Activated T-helper 2 cell treated with anti-CD3 and anti-CD28 coated beads, Interferon-gamma antibody, Interleukin-2, Interleukin-4, amounts not matched to agents 10 μg/mL and 5 μg/mL and 100 μg/mL, durations not matched to agents 14 hours and 24 hours and 36 hours (primary cell): ENCODE data around the gene UBE2L3. TPM values are rescaled to one million over a fixed set of nuclear protein-coding genes. Genes with fewer than 3 reads are reported as not detected.
"Not testable (repeated sequence)": the region's sequence is repeated elsewhere in the genome, so short reads cannot be mapped to it uniquely, and the experiment has no call there.

ENCODE experiments used
- DNase-seq: peaks from one replicate; pipeline ENCODE4 v3.0.0; 2021; ENCODE audit warnings: low spot score
- H3K27ac Mint-ChIP-seq: one replicate; pipeline ENCODE4 v1.8.0; 2021; ENCODE audit warnings: mixed read lengths
- H3K27me3 Mint-ChIP-seq: one replicate; pipeline ENCODE4 v1.8.0; 2021; ENCODE audit warnings: low read depth, mixed read lengths
- H3K36me3 Mint-ChIP-seq: one replicate; pipeline ENCODE4 v1.8.0; 2021; ENCODE audit warnings: low read depth, mixed read lengths
- H3K4me1 Mint-ChIP-seq: one replicate; pipeline ENCODE4 v1.8.0; 2021; ENCODE audit warnings: low read depth, mixed read lengths
- H3K4me3 Mint-ChIP-seq: one replicate; pipeline ENCODE4 v1.8.0; 2021; ENCODE audit warnings: low read depth, mild to moderate bottlenecking, moderate library complexity, mixed read lengths
- H3K9me3 Mint-ChIP-seq: one replicate; pipeline ENCODE4 v1.8.0; 2021; ENCODE audit warnings: mixed read lengths
- intact Hi-C: fragments of 100-400 bp; cut with micrococcal nuclease; formaldehyde crosslinking; loops from one replicate; pipeline ENCODE4 v1.15.1; 2023
- total RNA-seq: library from RNA; stranded (reverse); gene quantifications from 2 replicates; pipeline ENCODE4 v1.2.3, GENCODE V29; 2022

Gene UBE2L3
- total RNA-seq, 1 donor from 2014 or later, result 65.5 TPM

DNA sequence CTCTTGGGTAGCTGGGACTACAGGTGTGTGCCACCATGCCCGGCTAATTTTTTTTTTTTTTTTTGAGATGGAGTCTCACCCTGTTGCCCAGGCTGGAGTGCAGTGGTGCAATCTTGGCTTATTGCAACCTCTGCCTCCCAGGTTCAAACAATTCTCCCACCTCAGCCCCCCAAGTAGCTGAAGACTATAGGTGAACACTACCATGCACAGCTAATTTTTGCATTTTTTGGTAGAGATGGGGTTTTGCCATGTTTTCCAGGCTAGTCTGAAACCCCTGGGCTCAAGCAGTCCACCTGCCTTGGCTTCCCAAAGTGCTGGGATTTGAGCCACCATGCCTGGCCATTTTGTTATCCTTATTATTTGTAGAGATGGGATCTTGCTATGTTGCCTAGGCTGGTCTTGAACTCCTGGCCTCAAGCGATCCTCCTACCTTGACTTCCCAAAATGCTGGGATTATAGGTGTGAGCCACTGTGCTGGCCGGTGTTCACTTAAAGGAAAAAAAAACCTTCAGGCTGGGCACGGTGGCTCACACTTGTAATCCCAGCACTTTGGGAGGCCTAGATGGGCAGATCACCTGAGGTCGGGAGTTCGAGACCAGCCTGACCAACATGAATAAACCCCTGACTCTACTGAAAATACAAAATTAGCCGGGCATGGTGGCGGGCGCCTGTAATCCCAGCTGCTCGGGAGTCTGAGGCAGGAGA lies 13.6 kb downstream of the UBE2L3 start:
- DNase-seq, H3K27me3 Mint-ChIP-seq, H3K4me3 Mint-ChIP-seq, H3K4me1 Mint-ChIP-seq, H3K27ac Mint-ChIP-seq, H3K9me3 Mint-ChIP-seq, intact Hi-C loops: not testable (repeated sequence)
- peaks cover 21% of the 10 kb centered on the region for H3K36me3 Mint-ChIP-seq

DNA sequence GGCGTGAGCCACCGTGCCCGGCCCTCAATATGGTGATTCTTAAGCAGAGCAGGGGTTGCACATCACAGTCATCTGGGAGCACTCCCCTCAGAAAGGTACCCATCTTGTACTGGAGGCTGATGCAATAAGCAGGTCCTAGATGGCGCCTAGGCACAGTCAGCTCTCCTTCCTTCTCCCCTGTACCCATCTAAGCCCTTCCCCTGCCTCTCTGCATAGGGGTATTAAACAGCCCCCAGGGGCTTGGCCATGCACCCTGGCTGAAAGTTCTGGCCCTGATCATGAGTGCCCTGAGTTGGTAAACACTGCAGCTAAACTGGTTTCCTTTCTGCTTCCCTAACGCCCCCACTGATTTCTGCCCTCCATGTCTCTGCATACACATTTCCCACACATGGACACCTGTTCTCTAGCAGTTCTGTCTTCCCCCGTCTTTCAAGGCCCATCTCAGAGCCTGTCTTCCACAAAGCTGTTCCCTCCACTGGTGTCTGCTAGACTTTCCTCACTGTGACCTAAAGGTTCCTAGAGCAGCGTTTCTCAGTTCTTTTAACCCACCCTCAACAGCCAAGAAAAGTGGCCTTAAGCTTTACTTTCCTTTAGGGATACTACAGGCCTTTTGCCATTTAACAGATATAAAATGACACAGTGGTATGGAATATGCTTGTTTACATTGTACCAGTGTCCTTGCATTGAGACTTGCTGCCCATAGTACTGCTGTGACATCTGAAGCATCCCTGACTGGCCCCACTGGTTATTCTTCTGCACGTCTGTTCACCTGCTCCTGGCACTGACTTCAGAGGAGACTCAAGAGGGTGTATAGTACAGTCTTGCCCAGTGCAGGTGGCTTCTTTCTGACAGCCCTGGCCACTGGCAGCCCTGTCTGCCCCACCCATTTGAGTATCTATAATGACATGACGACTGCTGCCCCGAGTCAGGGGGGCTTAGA lies 15.6 kb downstream of the UBE2L3 start:
- peaks cover 13% of the 10 kb centered on the region for H3K4me1 Mint-ChIP-seq
- no peak overlapping the region for H3K27ac Mint-ChIP-seq
- H3K36me3 Mint-ChIP-seq, result peaks cover 22% of the 10 kb centered on the region
- H3K27me3 Mint-ChIP-seq, result no peaks in the 10 kb centered on the region
- intact Hi-C loops, result no loop called here
- DNase-seq, result no peak
- no peaks in the 10 kb centered on the region for H3K9me3 Mint-ChIP-seq
- no peak overlapping the region for H3K4me3 Mint-ChIP-seq

- H3K4me1 Mint-ChIP-seq, result peaks cover 19% of the 10 kb centered on the region
- no peaks in the 10 kb centered on the region for H3K9me3 Mint-ChIP-seq
- no peak for DNase-seq
- no peaks in the 10 kb centered on the region for H3K27me3 Mint-ChIP-seq
- intact Hi-C loops, result loop anchor here (5.0 kb wide), 1 partner anchor 67 kb away; no protein-coding TSS in a partner anchor
- H3K27ac Mint-ChIP-seq, result no peak overlapping the region
- peaks cover 27% of the 10 kb centered on the region for H3K36me3 Mint-ChIP-seq
- no peak overlapping the region for H3K4me3 Mint-ChIP-seq
Measured at GRCh38 chr22:21585389-21585788, 17.9 kb downstream of the UBE2L3 start.

DNA sequence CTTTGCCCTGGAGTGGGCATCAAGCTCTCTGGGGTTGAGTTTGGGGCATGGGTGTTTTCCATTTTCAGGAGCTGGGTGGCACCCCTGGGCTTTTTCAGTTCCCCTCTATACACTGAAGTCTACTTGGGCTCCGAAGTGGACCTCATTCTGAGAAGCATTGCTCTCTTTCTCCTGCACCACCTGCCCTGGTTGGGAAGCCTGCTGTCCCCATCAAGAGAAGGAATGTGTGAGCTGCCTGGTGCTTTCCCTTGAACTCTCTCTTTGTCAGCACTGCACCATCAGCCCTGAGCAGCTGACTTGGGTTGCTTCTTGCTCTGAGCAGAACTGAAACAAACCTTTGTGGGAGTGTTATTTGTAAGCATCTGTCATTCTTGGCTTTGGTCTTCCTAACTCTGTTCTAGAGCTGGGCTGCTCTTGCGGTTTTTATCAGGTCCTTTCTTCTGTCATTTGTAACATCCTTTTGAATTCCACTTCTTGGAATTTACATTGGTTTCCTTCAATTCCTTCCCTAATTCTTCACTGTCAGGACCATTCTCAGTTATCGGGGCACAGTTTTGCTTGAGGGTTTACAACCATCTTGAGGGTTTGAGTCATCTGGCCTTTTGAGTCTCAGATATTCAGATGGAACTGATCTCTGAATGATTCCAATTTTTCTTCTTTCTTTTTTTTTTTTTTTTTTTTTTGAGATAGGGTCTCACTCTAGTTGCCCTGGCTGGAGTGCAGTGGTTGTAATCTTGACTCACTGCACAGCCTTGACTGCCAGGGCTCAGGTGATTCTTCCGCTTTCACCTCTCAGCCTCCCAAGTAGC lies 20.5 kb downstream of the UBE2L3 start:
- no peak for DNase-seq
- peaks cover 18% of the 10 kb centered on the region for H3K4me1 Mint-ChIP-seq
- intact Hi-C loops, result loop anchor here (1.0 to 5.0 kb wide), 3 partner anchors 17 to 64 kb away; partner anchors contain the start of gene UBE2L3

DNA sequence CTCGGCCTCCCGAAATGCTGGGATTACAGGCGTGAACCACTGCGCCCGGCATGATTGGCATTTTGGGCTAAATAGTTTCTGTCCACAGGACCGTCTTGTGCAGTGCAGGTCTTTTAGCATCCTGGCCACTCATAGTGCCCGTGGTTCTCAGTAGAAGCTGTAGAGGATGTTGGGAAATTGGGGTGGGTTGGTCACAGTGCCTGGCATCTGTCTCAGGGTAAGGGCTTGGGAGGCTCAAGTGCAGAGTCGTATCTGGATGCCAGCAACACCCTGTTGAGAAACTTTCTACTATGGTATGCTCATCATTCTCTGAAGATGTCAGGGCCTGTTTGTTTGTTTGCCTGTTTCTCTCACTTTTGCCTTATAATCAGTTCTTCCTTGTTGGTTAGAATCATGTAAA lies 21.9 kb downstream of the UBE2L3 start:
- peak overlapping the region; percentile 34 for H3K27ac Mint-ChIP-seq
- no peak for DNase-seq
- H3K4me3 Mint-ChIP-seq, result no peak overlapping the region
- H3K4me1 Mint-ChIP-seq, result peaks cover 16% of the 10 kb centered on the region
- H3K9me3 Mint-ChIP-seq, result no peaks in the 10 kb centered on the region
- intact Hi-C loops, result loop anchor here (5.0 kb wide), 1 partner anchor 63 kb away; no protein-coding TSS in a partner anchor
- H3K36me3 Mint-ChIP-seq, result peaks cover 44% of the 10 kb centered on the region
- H3K27me3 Mint-ChIP-seq, result no peaks in the 10 kb centered on the region

More for the DNA sequence above, 20.5 kb downstream of the UBE2L3 start:
- Mint-ChIP-seq H3K36me3 (peaks cover 37% of the 10 kb centered on the region), H3K27me3 (no peaks in the 10 kb centered on the region), H3K4me3 (no peak overlapping the region), H3K9me3 (no peaks in the 10 kb centered on the region), H3K27ac (peak overlapping the region; percentile 75)

DNA sequence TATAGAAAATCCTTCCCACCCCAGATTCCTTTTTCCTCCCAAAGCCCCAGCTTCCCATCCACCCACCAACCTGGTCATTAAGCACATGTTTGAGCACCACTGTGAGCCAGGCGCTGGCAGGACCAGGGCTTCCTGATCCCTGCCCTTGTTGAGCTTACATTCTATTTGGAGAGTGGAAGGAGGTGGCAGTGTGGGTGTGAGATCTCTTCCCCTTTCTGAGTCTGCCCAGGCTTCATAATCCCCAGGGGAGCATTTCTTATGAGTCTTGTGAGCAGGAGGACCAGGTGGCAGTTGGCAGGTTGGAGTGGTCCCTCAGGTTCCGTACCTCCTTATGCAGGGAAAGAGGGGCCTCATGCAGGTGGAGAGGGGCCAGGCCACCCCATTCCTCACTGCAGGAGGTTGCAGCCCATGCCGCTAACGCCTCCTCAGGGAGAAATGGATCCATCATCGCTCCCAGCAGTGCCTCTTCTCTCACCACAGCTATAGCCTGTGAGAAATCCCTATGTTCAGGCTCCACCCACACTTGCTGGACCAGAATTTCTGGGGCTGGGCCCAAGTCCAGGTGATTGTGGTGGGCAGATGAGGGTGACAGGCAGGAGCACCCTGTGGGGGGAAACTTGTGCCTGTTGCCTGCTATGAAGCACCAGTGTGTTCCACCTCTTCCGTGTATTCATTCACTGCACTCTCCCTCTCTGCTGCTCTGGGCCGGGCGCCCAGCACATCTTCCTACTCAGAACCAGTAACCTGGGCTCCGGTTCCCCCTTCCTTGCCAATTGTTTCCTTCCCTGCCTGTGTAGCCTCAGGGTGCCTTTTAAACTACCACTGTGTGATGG lies 23.5 kb downstream of the UBE2L3 start:
- Mint-ChIP-seq H3K36me3 (peaks cover 53% of the 10 kb centered on the region), H3K4me1 (peaks cover 16% of the 10 kb centered on the region), H3K4me3 (no peak overlapping the region), H3K27ac (no peak overlapping the region), H3K9me3 (no peaks in the 10 kb centered on the region), H3K27me3 (no peaks in the 10 kb centered on the region)
- DNase-seq, result no peak
- intact Hi-C loops, result no loop called here

DNA sequence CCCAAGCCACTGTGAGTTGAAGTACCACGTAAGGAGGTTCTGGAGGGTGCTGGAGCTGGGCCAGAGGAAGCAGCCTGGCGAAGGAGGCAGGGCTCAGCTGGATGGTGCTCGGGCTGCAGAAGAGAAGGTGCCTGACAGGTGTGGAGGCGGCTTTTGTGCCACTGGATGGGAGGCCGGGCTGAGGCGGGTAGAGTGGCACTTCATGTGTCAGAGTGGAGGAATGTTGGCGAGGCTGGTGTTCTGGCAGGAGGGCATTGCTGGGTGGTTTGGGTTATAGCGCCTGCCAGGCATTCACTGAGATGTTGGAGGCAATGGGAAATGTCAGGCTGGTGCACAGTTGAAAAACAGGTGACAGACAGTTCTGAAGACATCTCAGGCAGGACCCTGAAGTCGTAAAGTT lies 24.2 kb downstream of the UBE2L3 start:
- intact Hi-C loops, result no loop called here
- H3K4me3 Mint-ChIP-seq, result no peak overlapping the region
- peak overlapping the region; percentile 2 for H3K27ac Mint-ChIP-seq
- peaks cover 16% of the 10 kb centered on the region for H3K4me1 Mint-ChIP-seq
- DNase-seq, result no peak
- H3K9me3 Mint-ChIP-seq, result no peaks in the 10 kb centered on the region
- H3K27me3 Mint-ChIP-seq, result no peaks in the 10 kb centered on the region
- peaks cover 58% of the 10 kb centered on the region for H3K36me3 Mint-ChIP-seq

DNA sequence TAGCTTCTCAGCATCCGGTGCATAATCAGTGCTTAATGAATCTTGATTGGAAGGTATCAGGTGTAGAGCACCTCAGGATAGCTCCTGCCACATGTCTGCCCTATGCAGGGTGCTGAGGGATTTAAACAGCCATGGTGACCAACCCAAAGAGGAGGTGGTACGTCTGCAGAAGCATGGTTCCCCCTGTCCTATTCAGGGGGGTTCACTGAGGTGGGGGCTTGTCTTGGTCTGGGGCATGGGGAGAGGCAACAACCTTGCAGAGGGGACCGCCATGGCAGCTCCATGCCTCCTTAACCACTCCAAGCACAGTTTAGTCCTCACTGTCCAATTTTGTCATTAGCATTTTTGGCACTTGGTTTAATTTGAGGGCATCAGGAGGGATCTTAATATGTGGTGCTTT lies 24.9 kb downstream of the UBE2L3 start:
- Mint-ChIP-seq H3K27ac (no peak overlapping the region), H3K4me3 (no peak overlapping the region), H3K36me3 (peaks cover 61% of the 10 kb centered on the region), H3K9me3 (no peaks in the 10 kb centered on the region), H3K4me1 (peaks cover 14% of the 10 kb centered on the region), H3K27me3 (no peaks in the 10 kb centered on the region)
- no peak for DNase-seq
- intact Hi-C loops, result no loop called here

- Mint-ChIP-seq H3K4me3 (no peak overlapping the region), H3K36me3 (peaks cover 58% of the 10 kb centered on the region), H3K27me3 (no peaks in the 10 kb centered on the region), H3K27ac (peak overlapping the region; percentile 41), H3K4me1 (peaks cover 8% of the 10 kb centered on the region), H3K9me3 (no peaks in the 10 kb centered on the region)
- intact Hi-C loops, result no loop called here
- no peak for DNase-seq
Measured at GRCh38 chr22:21593406-21594232, 26.1 kb downstream of the UBE2L3 start.

GRCh38 chr22:21594865-21595452 lies 27.4 kb downstream of the UBE2L3 start:
- H3K36me3 Mint-ChIP-seq, result peaks cover 63% of the 10 kb centered on the region
- DNase-seq, result no peak
- H3K27ac Mint-ChIP-seq, result no peak overlapping the region
- H3K4me1 Mint-ChIP-seq, result peaks cover 9% of the 10 kb centered on the region
- H3K9me3 Mint-ChIP-seq, result no peaks in the 10 kb centered on the region
- intact Hi-C loops, result no loop called here
- H3K4me3 Mint-ChIP-seq, result no peak overlapping the region
- H3K27me3 Mint-ChIP-seq, result no peaks in the 10 kb centered on the region
